D341Med (cell line): Measurements from ENCODE around the gene RALA.
"Not testable (repeated sequence)": the region's sequence is repeated elsewhere in the genome, so short reads cannot be mapped to it uniquely, and the experiment has no call there.

Experiments
- DNase-seq: peaks from one replicate; pipeline ENCODE4 v3.0.0; 2012; ENCODE audit warnings: low spot score

RALA gene

DNA sequence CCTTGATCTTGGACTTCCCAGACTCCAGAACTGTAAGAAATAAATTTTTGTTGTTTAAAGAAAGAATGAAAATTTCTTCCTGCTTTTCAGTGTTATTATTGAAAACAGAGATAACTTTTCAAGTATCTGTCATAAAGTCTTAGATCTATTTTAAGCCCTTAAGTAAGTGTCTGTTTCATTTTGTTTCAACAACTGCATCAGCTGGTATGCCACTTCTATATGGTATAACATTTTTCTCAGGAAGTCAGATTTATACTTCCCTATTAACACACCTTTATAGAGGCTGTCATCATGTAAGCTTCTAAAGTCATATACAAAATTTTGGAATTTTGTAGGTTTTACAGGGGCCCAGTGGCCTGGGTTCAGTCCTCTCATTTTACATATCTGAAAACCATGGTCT, 24.4 kb downstream of the RALA start:
- no peak for DNase-seq

- DNase-seq, result no peak
Measured at GRCh38 chr7:39650676-39651075, 27.3 kb downstream of the RALA start.

- DNase-seq, result no peak
Measured at GRCh38 chr7:39651265-39651664, 27.9 kb downstream of the RALA start.

- DNase-seq, result no peak
Measured at GRCh38 chr7:39656415-39656814, 33.0 kb downstream of the RALA start.

DNA sequence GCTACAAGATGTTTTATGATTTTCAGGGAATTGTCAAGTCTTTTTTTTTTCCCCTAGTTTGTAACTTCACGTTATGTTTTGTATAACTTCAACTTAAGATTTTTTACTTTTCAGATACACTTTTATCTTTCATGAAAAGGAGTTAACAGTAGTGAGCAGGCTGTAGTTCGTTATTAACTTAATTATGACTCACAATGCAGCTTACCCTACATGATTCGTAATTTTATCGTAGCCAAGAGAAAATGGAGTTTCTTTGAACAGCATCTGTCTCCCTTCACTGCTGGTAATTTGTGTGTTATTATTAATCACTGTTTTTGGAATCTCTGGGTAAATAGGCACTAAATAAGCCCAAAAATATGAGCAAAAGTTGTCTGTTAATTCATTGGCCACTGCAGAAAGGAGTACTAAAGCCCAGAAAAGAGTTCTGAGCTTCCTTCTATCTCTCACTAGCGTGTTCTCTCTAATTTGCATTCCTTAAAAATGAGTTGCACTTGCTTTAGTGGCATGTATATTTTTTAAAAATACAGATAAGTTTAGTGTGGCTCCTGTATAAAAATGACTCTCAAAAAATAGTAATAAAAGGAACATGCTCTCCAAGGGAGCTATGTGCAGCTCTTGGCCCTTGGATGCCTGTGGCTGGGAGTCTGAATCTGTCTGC, 36.1 kb downstream of the RALA start:
- DNase-seq, result no peak

GRCh38 chr7:39661960-39662359, 38.6 kb downstream of the RALA start:
- DNase-seq, result no peak

- no peak for DNase-seq
Measured at GRCh38 chr7:39663263-39663662, 39.9 kb downstream of the RALA start.

- peak; percentile 39 for DNase-seq
Measured at GRCh38 chr7:39664057-39664456, 40.7 kb downstream of the RALA start.

GRCh38 chr7:39664585-39664984, 41.2 kb downstream of the RALA start:
- no peak for DNase-seq

DNA sequence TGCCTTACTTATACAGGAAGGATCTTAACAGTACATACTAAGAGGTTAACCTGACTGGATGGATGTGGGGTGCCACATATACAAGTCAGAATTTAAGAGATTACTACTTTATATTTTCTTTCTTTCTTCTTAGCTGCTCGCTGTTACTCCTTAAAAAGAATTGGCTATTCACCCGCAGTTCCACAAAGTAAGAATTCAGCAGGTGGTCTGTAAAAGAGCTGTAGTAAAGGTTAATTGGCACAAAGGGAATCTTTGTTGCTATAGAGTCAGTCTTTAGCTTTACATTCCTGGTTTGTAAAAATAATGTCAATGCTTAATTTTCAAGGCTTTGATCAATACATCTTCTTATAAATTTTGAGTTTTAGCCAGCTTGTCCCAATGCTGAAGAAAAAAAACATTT, 43.2 kb downstream of the RALA start:
- DNase-seq, result no peak

- peak; percentile 52 for DNase-seq
Measured at GRCh38 chr7:39667341-39667923, 44.1 kb downstream of the RALA start.

DNA sequence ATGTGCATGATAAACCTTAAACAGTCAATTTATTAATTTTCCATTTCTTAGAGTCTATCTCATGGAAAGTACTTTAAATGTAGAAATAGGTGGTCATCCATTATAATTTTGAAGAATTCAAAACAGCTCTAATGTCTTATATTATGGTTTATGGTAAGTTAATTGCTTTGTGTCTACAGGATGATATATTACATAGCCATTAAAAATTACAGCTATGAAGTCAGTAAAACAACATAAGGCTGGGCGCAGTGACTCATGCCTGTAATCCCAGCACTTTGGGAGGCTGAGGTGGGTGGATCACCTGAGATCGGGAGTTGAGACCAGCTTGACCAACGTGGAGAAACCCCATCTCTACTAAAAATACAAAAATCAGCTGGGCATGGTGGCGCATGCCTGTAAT, 44.9 kb downstream of the RALA start:
- not testable (repeated sequence) for DNase-seq

GRCh38 chr7:39670052-39670451, 46.7 kb downstream of the RALA start:
- DNase-seq, result no peak

GRCh38 chr7:39670934-39671333, 47.6 kb downstream of the RALA start:
- DNase-seq, result no peak

- no peak for DNase-seq
Measured at GRCh38 chr7:39672176-39672575, 48.8 kb downstream of the RALA start.

- no peak for DNase-seq
Measured at GRCh38 chr7:39673868-39674267, 50.5 kb downstream of the RALA start.

DNA sequence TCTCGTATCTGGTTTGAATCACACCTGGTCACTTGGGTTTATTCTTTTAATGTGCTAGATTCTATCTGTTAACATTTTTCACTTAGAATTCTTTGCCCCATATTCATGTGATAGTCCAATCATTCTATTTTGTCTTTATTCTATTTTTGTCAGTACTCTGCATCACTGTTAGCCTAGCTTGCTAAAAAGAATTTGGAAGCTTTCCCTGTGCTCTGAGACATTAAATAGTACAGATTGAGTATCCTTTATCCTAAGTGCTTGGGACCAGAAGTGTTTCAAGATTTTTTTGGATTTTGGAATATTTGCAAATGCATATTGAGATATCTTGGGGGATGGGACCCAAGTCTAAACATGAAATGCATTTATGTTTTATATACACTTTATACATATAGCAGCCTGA, 51.0 kb downstream of the RALA start:
- no peak for DNase-seq

DNA sequence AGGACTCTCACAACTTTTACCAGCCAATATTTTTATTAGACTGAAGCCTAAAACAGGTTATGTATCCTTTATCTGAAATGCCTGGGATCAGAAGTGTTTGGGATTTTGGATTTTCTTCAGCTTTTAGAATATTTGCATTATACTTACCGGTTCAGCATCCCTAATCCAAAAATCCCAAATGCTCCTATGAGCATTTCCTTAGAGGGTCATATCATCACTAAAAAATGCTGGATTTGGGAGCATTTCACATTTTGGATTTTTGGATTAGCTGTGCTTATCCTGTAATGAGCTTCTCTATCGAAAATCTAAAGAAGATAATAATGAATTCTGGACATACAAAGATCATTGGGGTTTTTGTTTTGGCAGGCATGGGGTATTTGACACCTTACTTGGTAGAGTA, 53.0 kb downstream of the RALA start:
- DNase-seq, result no peak

DNA sequence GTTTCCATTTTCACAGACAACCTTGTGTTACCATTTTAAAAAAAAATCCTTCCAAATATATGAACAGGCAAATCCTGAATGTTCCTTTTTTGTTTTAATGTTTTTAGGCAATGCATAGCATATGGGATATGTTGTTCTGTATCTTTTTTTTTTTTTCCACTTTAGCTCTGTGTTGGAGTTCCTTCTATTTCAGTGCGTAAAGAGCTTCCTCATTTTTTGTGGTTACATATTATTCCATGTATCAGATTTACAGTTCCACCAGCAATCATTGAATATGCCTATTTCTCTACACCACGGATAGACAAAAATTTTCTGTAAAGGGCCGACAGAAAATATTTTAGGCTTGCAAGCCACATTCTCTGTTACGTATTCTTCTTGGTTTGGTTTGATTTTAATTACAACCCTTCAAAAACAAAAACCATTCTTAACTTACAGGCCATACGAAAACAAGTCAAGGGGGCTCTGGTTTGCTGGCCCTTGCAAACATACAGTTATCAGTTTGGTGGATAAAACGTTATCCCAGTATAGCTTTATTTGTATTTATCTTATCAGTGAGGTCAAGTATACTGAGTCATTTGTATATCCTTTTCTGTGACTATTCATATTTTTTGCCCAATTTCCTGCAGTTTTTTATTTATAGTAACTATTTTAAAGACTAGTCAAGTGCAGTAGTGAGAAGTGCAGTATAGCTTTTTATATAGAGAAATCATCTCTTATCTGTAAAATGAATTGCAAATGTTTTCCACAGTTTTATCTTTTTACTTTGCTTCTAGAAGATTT, 55.7 kb downstream of the RALA start:
- DNase-seq, result no peak

- DNase-seq, result not testable (repeated sequence)
Measured at GRCh38 chr7:39679874-39680273, 56.5 kb downstream of the RALA start.

- DNase-seq, result no peak
Measured at GRCh38 chr7:39681887-39682441, 58.6 kb downstream of the RALA start.

- DNase-seq, result no peak
Measured at GRCh38 chr7:39683216-39683845, 60.0 kb downstream of the RALA start.
